Neural cell (in vitro differentiated cells): ENCODE data around the gene SIRPB1. TPM values are rescaled to one million over a fixed set of nuclear protein-coding genes. Genes with fewer than 3 reads are reported as not detected.

Source experiments
- H2AFZ ChIP-seq: fragments of 200-600, 300-800 bp; sonication (generic), shearing (Covaris generic); 2 replicates; pipeline ENCODE4 v1.6.0; 2014; ENCODE audit warnings: low read depth, mild to moderate bottlenecking, antibody characterized with exemption, low read length, moderate library complexity
- H3F3A ChIP-seq: fragments of 200-600 bp; shearing (Covaris generic); 2 replicates; pipeline ENCODE4 v1.6.1; 2016; ENCODE audit warnings: mild to moderate bottlenecking, moderate library complexity, mixed read lengths, antibody characterized with exemption, low read length; ENCODE audit not compliant: insufficient read depth, poor library complexity, severe bottlenecking
- H3K27ac ChIP-seq: fragments of 200-600, 300-800 bp; sonication (generic), shearing (Covaris generic); 2 replicates; pipeline ENCODE4 v1.5.1; 2014; ENCODE audit warnings: mild to moderate bottlenecking, low read length, moderate library complexity
- H3K27me3 ChIP-seq: fragments of 300-800, 200-600 bp; sonication (generic), shearing (Covaris generic); 2 replicates; pipeline ENCODE4 v1.6.0; 2014; ENCODE audit warnings: mild to moderate bottlenecking, low read depth, low read length, moderate library complexity; ENCODE audit not compliant: insufficient read depth
- H3K36me3 ChIP-seq: fragments of 300-800, 200-600 bp; sonication (generic), shearing (Covaris generic); 2 replicates; pipeline ENCODE4 v1.5.1; 2014; ENCODE audit warnings: mild to moderate bottlenecking, antibody characterized with exemption, low read length, moderate library complexity; ENCODE audit not compliant: insufficient read depth
- H3K4me2 ChIP-seq: fragments of 300-800, 200-600 bp; sonication (generic), shearing (Covaris generic); 2 replicates; pipeline ENCODE4 v1.6.0; 2014; ENCODE audit warnings: mild to moderate bottlenecking, low read length
- H3K4me3 ChIP-seq: fragments of 300-800, 200-600 bp; sonication (generic), shearing (Covaris generic); 2 replicates; pipeline ENCODE4 v1.5.1; 2014; ENCODE audit warnings: mild to moderate bottlenecking, low read length, moderate library complexity
- H3K79me2 ChIP-seq: fragments of 200-600 bp; shearing (Covaris generic); replicated peaks from 2 replicates; pipeline ENCODE4 v1.6.0; 2014; ENCODE audit warnings: mild to moderate bottlenecking, low read length, moderate library complexity; ENCODE audit not compliant: insufficient read depth
- H3K9ac ChIP-seq: fragments of 300-800, 200-600 bp; sonication (generic), shearing (Covaris generic); 2 replicates; pipeline ENCODE4 v1.6.1; 2016; ENCODE audit warnings: mild to moderate bottlenecking, low read length, mixed read lengths
- H3K9me2 ChIP-seq: fragments of 200-600 bp; shearing (Covaris generic); 2 replicates; pipeline ENCODE4 v1.6.1; 2016; ENCODE audit warnings: mild to moderate bottlenecking, low read length, mixed read lengths; ENCODE audit not compliant: insufficient read depth
- H3K9me3 ChIP-seq: fragments of 200-600, 300-800 bp; sonication (generic), shearing (Covaris generic); 2 replicates; pipeline ENCODE4 v1.6.1; 2016; ENCODE audit warnings: mild to moderate bottlenecking, mixed run types, low read length, moderate library complexity, mixed read lengths
- H4K20me1 ChIP-seq: fragments of 200-600 bp; shearing (Covaris generic); 2 replicates; pipeline ENCODE4 v1.6.1; 2016; ENCODE audit warnings: mild to moderate bottlenecking, mixed run types; ENCODE audit not compliant: insufficient read depth
- CTCF ChIP-seq: fragments of 450-650 bp; IDR thresholded peaks from 2 replicates; pipeline ENCODE4 v1.5.1; 2014; ENCODE audit warnings: antibody characterized with exemption, mild to moderate bottlenecking, moderate library complexity; ENCODE audit not compliant: poor library complexity, severe bottlenecking
- EP300 ChIP-seq: fragments of 450-650 bp; conservative IDR thresholded peaks from 2 replicates; pipeline ENCODE4 v1.6.1; 2014; ENCODE audit warnings: antibody characterized with exemption, mild to moderate bottlenecking, moderate library complexity; ENCODE audit not compliant: poor library complexity, severe bottlenecking
- EZH2 ChIP-seq: fragments of 200-600, 300-800 bp; shearing (Covaris generic), sonication (generic); IDR thresholded peaks from 2 replicates; pipeline ENCODE4 v1.6.1; 2014; ENCODE audit warnings: antibody characterized with exemption, low read length, borderline replicate concordance, mild to moderate bottlenecking; ENCODE audit not compliant: insufficient read depth, poor library complexity, severe bottlenecking
- MXI1 ChIP-seq: fragments of 450-650 bp; conservative IDR thresholded peaks from 2 replicates; pipeline ENCODE4 v1.6.1; 2014; ENCODE audit warnings: antibody characterized with exemption, mild to moderate bottlenecking; ENCODE audit not compliant: poor library complexity, severe bottlenecking
- POLR2AphosphoS5 ChIP-seq: IDR thresholded peaks from 2 replicates; pipeline ENCODE4 v1.6.1; 2012
- RAD21 ChIP-seq: fragments of 450-650 bp; conservative IDR thresholded peaks from 2 replicates; pipeline ENCODE4 v1.6.1; 2014; ENCODE audit warnings: antibody characterized with exemption, mild to moderate bottlenecking, moderate library complexity
- REST ChIP-seq: IDR thresholded peaks from 2 replicates; pipeline ENCODE4 v1.6.1; 2012; ENCODE audit warnings: borderline replicate concordance
- SMC3 ChIP-seq: fragments of 450-650 bp; conservative IDR thresholded peaks from 2 replicates; pipeline ENCODE4 v1.6.1; 2014; ENCODE audit warnings: antibody characterized with exemption, mild to moderate bottlenecking, moderate library complexity; ENCODE audit not compliant: poor library complexity
- TAF1 ChIP-seq: IDR thresholded peaks from 2 replicates; pipeline ENCODE4 v1.6.1; 2012; ENCODE audit warnings: low read depth
- polyA plus RNA-seq: library from polyadenylated mRNA; depleted of rRNA; stranded (reverse); fragments of >200 nt; gene quantifications from 2 replicates; pipeline ENCODE4 v1.2.3, GENCODE V29; 2014

Gene SIRPB1
- polyA plus RNA-seq, 1 donor from 2014 or later: 0.20 TPM

GRCh38 chr20:1622450-1622849, 2.6 kb upstream of the SIRPB1 start:
- TF ChIP-seq POLR2AphosphoS5 (no peak), REST (no peak), MXI1 (no peak), EZH2 (no peak), RAD21 (no peak), EP300 (no peak), CTCF (no peak), TAF1 (no peak), SMC3 (no peak)
- Histone ChIP-seq H2AFZ (no peak overlapping the region), H3K79me2 (no peaks in the 10 kb centered on the region), H3K4me3 (no peak overlapping the region), H3K9me2 (no peaks in the 10 kb centered on the region), H3F3A (no peaks in the 10 kb centered on the region), H4K20me1 (no peaks in the 10 kb centered on the region), H3K36me3 (no peaks in the 10 kb centered on the region), H3K27ac (no peak overlapping the region), H3K4me2 (no peak overlapping the region), H3K27me3 (no peaks in the 10 kb centered on the region), H3K9me3 (no peaks in the 10 kb centered on the region), H3K9ac (no peak overlapping the region)

- no peaks in the 10 kb centered on the region for H4K20me1 ChIP-seq
- no peaks in the 10 kb centered on the region for H3K9me2 ChIP-seq
- no peak overlapping the region for H3K4me2 ChIP-seq
- no peak overlapping the region for H3K4me3 ChIP-seq
- H3K79me2 ChIP-seq: no peaks in the 10 kb centered on the region
- no peaks in the 10 kb centered on the region for H3F3A ChIP-seq
- H2AFZ ChIP-seq: no peak overlapping the region
- TF ChIP-seq RAD21 (no peak), CTCF (no peak), TAF1 (no peak), MXI1 (no peak), EZH2 (no peak), POLR2AphosphoS5 (no peak)
- no peak overlapping the region for H3K9ac ChIP-seq
- no peaks in the 10 kb centered on the region for H3K27me3 ChIP-seq
- no peak overlapping the region for H3K27ac ChIP-seq
- H3K9me3 ChIP-seq: no peaks in the 10 kb centered on the region
- H3K36me3 ChIP-seq: no peaks in the 10 kb centered on the region
These were observed 1.5 kb upstream of the SIRPB1 start for GRCh38 chr20:1621316-1621715.
